NCI-H2029 treated with DMSO at 0.1 percent for 48 hours (cell line): ENCODE measurements around the gene NUDT7.
A peak's percentile ranks its signal among the peaks of the same experiment; 100 is the strongest.

Experiments
- DNase-seq: peaks from one replicate; lab custom pipeline; 2025; lab: John Stamatoyannopoulos, UW

The NUDT7 gene

GRCh38 chr16:77722309-77723107 is at the start of gene NUDT7:
Gene NUDT7, plus strand, starts transcription at chr16:77722514. Its CDS starts 69 bp downstream, at chr16:77722583.
- peak; percentile 66 for DNase-seq

DNA sequence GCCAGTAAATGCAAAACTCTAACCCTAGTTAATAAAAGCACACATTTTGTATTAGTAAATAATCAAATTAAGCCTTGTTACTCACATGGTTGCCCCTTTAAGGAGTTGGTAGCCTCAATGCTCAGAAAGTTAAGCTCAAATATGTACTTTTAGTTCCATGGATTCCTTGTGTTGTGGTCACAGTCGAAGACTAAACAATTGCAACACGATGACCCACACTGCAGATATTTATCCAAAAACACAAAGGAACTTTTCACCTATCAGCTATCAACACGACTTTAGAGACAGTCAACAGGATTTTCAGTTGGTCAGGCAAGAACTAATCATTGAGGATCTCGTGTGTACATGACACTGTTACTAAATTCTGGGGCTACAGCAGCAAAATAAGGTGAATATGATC is 47.4 kb upstream of the NUDT7 start:
- no peak for DNase-seq

DNA sequence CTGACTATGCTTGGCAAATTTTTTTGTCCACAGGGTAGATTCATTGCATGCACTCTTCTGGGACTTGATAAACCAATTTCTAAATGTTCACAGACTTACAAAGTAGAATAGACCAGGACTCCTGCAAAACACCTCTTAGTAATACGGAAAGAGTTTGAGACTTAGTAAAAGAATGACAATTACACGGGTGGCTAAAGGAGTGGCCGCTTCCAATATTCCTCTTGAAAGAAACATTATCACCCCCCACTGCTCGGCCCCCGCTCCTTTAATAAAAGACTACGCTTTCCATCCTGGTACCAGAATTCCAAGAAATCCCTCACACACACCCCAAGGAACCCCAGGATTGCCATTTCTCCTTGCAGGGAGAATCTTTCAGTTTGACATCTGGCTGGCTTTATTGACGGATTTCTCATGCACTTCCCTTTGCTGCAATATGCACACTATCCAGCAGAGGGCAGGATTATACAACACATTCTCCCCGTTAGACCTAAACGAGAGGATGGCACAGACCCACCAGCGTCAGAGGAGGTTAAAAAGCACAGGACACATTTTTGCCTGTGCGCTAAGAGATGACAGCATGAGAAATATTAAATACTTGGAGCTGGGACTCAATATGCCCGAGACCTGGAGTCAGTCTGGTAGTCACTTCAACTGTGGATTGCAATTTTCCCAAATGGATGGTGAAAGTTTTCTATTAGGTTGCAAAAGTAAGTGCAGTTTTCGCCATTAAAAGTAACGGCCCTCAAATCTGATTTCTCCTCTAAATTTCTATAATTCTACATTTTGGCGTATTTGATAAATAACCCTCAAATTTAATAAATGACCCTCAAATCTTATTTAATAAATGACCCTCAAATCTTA is 46.6 kb upstream of the NUDT7 start:
- DNase-seq: peak; percentile 28

- no peak for DNase-seq
Observed at GRCh38 chr16:77677129-77677528, 45.2 kb upstream of the NUDT7 start.

- DNase-seq: no peak
Observed at GRCh38 chr16:77679391-77679790, 42.9 kb upstream of the NUDT7 start.

DNA sequence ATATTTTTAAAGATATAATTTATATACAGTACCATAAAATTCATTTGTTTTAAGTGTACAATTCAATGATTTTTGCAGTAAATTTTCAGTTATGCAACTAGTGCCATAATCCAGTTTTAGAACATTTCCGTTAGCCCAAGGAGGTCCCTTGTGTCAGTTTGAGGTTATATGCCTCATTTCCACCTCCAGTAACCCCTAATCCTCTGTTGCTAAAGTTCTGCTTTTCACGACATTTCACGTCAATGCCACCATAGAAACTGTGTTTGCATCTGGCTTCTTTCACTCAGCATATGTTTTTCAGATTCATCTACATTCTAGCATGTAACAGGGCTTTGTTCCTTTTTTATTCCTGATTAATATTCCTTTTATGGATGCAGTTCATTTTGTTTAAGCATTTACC is 42.4 kb upstream of the NUDT7 start:
- DNase-seq: no peak

DNA sequence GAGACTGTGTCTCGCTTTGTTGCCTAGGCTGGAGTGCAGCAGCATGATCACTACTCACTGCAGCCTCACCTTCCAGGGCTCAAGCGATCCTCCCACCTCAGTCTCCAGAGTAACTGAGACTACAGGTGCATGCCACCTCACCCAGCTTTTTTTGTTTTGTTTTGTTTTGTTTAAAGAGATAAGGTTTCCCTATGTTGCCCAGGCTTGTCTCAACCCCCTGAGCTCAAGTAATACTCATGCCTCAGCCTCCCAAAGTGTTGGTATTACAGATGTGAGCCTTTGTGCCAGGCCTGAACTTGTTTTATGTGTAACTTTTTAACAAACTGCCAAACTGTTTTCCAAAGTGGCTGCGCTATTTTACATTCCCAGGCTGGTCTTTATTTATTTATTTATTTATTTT is 41.8 kb upstream of the NUDT7 start:
- DNase-seq: no peak

DNA sequence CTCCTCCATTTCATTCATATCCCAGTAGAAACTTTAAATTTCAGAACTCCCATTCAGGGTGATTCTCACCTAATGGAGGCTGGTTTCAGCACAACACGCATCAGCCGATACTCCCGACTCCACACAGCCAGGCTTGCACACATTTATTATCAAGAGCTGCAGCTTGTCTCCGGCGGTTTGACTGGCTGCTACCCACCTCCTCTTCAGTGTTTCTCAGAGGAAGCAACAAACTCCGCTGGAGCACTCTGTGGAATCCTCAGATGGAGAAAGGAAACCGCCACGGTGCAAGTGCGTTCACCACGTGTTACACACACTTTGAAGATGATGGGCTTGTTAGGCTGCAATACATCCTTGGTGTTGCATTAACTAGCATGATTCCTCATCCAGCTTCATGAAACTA is 39.7 kb upstream of the NUDT7 start:
- DNase-seq: no peak

GRCh38 chr16:77683397-77684180 is 38.7 kb upstream of the NUDT7 start:
- no peak for DNase-seq

DNA sequence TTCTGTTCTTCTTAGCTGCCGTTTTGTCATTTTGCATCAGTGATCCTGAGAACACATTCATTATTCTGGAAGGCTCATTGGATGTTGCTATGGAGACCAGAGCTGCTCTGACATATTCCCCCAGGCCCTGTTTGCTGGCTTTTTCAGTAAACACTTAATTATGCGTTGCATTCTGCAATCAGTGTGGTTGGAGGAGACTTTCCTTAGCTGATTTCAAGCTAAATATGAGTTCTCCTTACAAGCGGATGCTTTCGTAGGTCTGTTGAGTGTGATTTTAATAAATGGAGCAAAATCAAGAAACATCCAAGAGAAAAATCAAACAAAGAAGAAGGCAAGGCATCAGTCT is 38.2 kb upstream of the NUDT7 start:
- DNase-seq: no peak

DNA sequence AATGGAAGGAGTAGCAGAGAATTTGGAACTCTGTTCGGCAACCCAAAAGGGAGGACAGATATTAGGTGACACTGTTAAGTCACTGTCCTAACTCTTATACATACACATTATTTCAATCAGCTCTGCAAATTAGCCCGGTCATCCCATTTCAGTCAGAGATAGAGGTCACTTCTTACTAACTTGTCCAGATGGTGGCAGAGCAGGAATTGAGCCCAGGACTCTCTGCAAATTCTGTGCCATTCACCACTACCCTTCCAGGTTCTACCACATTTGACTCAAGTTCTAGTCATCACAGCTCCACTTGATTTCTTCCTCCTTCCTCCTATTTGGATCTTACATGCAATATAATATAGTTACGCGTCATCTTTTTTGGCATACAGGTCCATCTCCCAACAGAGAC is 35.9 kb upstream of the NUDT7 start:
- DNase-seq: no peak

GRCh38 chr16:77689971-77690370 is 32.3 kb upstream of the NUDT7 start:
- DNase-seq: no peak

DNA sequence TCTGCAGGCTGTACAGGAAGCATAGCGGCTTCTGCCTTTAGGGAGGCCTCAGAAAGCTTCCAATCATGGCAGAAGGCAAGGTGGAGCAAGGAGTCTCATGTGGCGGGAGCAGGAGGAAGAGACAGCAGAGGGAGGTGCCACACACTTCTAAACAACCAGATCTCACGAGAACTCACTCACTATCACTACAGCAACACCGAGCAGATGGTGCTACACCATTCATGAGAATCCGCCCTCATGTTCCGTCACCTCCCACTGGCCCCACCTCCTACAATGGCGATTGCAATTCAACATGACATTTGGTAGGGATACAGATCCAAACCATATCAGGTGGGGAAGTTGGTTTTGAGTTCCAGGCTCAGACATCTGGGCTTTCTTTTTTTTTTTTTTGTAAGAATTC is 31.9 kb upstream of the NUDT7 start:
- DNase-seq: no peak

GRCh38 chr16:77692612-77693011 is 29.7 kb upstream of the NUDT7 start:
- no peak for DNase-seq

- no peak for DNase-seq
Observed at GRCh38 chr16:77696149-77696548, 26.2 kb upstream of the NUDT7 start.

DNA sequence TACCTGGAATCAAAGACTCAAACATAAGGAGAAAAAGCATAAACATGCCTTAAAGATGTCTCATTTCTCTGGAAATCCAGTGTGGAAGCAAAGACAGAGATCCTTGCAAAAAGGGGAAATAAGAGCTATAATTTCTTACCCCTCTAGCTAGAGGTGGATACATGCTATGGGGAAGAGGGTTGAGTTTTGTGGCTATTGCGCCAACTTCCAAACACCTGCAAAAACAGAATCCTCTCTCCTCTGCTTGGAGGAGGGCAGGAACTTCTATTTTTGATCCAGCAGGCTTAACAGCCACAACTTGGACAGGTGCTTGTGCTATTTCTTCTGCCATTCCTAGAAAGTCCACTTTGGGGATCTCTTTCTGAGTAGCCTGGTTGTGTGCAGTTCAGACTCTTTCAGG is 21.5 kb upstream of the NUDT7 start:
- DNase-seq: no peak

DNA sequence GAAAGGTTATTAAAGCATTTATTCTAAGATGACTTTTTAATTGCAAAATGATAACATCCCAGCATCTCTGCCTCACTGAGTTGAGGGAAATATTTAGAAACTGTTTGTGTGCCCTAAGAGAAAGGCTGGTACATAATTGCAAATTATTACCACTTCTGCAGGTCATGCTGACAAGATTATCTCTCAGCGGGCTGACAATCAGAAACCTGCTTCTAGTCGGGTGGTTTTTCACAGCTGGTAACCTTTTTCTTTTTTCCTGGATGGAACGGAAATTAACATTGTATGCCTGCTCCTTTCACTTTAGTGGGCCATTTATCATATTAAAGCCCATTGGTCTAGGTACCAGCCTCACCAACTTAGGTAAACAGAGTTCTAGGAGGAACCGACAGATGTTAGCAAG is 17.0 kb upstream of the NUDT7 start:
- DNase-seq: no peak

- no peak for DNase-seq
Observed at GRCh38 chr16:77711179-77711578, 11.1 kb upstream of the NUDT7 start.

DNA sequence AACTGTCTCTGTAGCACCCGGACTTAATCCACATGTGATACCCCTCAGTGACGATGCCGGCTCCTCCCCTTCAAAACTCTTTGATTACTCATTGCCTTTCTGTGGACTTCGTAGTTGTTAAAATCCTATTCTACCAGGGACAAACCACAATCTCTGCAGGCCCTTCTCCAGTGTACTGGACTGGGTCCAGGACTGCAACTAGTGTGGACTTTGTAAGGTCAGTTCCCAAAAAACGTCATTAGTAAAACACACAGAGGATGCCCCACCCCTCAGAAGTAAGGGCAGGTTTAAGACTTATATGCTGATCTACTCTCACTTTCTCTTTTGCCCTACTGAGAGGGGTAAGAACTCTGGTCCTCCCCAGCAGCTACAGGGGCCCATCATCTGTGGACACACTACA is 10.5 kb upstream of the NUDT7 start:
- DNase-seq: no peak

- DNase-seq: no peak
Observed at GRCh38 chr16:77715145-77715544, 7.2 kb upstream of the NUDT7 start.

GRCh38 chr16:77721752-77722308 is 484 bp upstream of the NUDT7 start:
- no peak for DNase-seq

DNA sequence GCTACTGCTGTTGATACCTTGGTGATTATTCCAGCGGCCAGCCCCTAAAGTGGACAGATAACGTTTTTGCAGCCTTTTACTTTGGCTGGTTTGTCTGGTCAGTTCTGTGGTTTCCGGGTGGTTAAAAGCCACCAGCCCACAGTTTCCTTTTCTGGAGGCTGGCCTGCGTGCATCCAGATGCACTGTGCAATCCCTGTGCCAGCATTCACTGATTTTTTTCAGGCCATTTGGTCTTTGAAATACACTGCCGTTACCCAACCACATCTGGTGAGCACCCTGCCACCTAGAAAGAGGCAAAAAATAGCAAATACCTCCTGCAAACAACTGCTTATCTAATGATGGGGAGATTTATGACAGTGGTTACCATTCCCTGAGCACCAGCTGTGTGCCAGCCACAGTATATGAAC is 797 bp downstream of the NUDT7 start:
- no peak for DNase-seq
